ACC112 (cell line): Measurements from ENCODE around the gene ACKR2.
A peak's percentile ranks its signal among the peaks of the same experiment; 100 is the strongest.

Experiments used
- H2AFZ ChIP-seq: fragments of 200-600 bp; sonication (generic); one replicate; pipeline ENCODE4 v1.6.0; 2017; ENCODE audit warnings: antibody characterized with exemption, low read length; ENCODE audit not compliant: unreplicated experiment
- H3K27ac ChIP-seq: fragments of 200-600 bp; sonication (generic); 2 replicates; pipeline ENCODE4 v1.5.1; 2014; ENCODE audit warnings: low read depth, mild to moderate bottlenecking, antibody characterized with exemption, low read length, moderate library complexity
- H3K27me3 ChIP-seq: fragments of 200-600 bp; sonication (generic); 2 replicates; pipeline ENCODE4 v1.6.1; 2014; ENCODE audit warnings: mild to moderate bottlenecking, antibody characterized with exemption, low read length, moderate library complexity, mixed read lengths; ENCODE audit not compliant: insufficient read depth
- H3K36me3 ChIP-seq: fragments of 200-600 bp; sonication (generic); 2 replicates; pipeline ENCODE4 v1.6.1; 2016; ENCODE audit warnings: mild to moderate bottlenecking, antibody characterized with exemption, low read length, moderate library complexity, mixed read lengths; ENCODE audit not compliant: insufficient read depth
- H3K4me1 ChIP-seq: fragments of 200-600 bp; sonication (generic); one replicate; pipeline ENCODE4 v1.6.1; 2016; ENCODE audit warnings: low read length, mixed read lengths; ENCODE audit not compliant: insufficient read depth, unreplicated experiment, control insufficient read depth
- H3K4me3 ChIP-seq: fragments of 200-600 bp; sonication (generic); 2 replicates; pipeline ENCODE4 v1.5.1; 2014; ENCODE audit warnings: mild to moderate bottlenecking, low read depth, low read length
- H3K79me2 ChIP-seq: fragments of 200-600 bp; sonication (generic); one replicate; pipeline ENCODE4 v1.6.0; 2016; ENCODE audit warnings: low read length; ENCODE audit not compliant: control insufficient read depth, unreplicated experiment, insufficient read depth

Gene ACKR2

DNA sequence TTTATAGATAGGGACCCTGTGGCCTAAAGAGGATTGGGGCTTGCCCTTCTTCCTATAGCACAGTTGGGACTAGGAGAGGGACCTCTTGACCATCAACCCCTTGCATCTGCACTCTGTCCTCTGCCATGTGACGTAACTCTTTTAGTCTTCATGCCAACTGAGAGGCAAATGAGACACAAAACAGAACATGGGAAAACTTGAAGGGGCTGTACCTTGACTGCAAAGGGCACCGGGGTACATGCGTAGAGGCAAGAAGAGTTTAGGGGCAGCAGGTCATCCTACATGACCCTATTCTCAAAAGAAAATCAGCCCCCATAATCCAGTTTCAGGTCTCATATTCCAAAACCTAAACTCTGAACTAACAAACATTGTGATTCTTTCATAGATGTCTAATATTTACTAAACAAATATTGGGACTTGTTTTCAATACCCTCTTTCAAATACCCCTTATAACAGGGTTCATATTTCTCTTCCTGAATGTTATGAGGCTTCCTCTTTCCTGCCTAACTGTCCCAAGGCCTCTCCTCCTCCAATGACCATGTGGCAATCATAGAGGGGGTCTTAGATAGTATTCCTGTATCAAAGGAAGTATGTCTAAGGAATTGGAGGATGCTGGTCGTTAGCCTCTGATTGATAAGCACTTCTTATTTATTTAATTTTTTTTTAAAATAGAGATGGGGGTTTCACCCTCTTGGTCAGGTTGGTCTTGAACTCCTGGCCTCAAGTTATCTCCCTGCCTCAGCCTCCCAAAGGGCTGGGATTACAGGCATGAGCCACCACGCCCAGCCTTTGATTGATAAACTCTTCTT lies 20.6 kb downstream of the ACKR2 start:
- Histone ChIP-seq H3K4me1 (no peaks in the 10 kb centered on the region), H3K27ac (no peak overlapping the region), H3K27me3 (no peaks in the 10 kb centered on the region), H3K79me2 (no peaks in the 10 kb centered on the region), H3K36me3 (no peaks in the 10 kb centered on the region), H3K4me3 (no peak overlapping the region), H2AFZ (no peak overlapping the region)

DNA sequence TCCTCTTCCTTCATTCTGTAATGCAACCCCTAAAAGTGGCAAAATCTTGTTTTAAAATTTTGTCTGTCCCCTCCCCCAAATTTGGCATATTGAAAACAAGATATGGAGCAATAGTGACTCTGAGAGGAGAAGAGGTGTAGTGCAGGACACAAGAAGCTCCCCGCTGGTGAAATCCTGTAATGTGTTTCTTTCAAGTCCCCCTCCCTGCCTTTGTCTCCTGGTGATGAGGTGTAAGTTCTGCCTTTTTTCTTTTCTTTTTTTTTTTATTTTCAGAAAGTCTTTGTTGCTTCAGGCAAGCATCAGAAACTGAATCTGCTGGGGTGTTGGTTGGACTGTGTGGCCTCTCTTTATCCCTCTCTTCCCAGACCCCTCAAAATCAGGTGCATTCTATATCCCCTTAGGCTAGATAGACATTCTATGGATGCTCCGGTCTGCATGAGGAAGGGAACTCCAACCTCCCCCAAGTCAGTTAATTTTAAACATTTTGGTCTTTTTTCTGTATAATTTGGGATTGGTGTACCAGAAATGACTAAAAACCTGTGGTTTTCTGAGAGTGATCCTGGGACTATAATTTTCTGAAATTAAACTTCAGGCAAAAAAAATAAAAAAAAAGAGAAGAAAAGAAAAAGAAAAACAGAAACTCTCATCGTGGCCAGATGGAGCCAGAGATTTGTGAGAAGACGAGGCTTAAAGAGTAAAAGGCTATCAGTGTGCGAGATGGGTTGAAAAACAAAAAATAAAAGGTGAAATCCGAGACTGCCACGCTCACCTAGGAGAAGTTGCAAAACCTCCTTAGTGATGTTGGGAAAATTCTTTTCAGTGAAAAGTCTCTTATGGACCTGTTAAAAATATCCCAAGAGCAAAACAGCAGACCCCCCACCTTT lies 21.4 kb downstream of the ACKR2 start:
- H3K36me3 ChIP-seq = no peaks in the 10 kb centered on the region
- peak overlapping the region; percentile 0 for H2AFZ ChIP-seq
- H3K4me1 ChIP-seq = no peaks in the 10 kb centered on the region
- no peak overlapping the region for H3K27ac ChIP-seq
- H3K79me2 ChIP-seq = no peaks in the 10 kb centered on the region
- no peak overlapping the region for H3K4me3 ChIP-seq
- H3K27me3 ChIP-seq = no peaks in the 10 kb centered on the region

DNA sequence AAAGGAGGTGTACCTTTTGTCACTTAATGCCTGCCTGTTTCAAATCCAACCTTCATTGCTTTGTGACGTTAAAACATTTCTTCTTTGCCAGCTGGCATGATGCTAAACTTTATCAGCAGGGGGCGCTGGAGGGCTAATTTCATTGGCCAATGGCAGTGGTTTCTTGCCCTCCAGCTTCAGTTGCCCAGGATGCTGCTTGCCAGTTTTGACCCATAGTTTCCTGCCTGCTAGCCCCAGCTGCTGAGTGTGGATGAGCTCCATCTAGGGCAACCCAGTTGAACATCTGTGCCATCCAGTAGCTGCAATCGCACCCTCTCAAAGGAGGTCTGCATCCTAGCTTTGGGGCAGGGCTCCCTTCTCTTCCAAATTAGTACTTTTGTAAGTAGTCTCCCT lies 22.1 kb downstream of the ACKR2 start:
- no peak overlapping the region for H3K4me3 ChIP-seq
- no peaks in the 10 kb centered on the region for H3K27me3 ChIP-seq
- no peaks in the 10 kb centered on the region for H3K4me1 ChIP-seq
- H2AFZ ChIP-seq = peak overlapping the region; percentile 0
- H3K36me3 ChIP-seq = no peaks in the 10 kb centered on the region
- H3K79me2 ChIP-seq = no peaks in the 10 kb centered on the region
- H3K27ac ChIP-seq = no peak overlapping the region

DNA sequence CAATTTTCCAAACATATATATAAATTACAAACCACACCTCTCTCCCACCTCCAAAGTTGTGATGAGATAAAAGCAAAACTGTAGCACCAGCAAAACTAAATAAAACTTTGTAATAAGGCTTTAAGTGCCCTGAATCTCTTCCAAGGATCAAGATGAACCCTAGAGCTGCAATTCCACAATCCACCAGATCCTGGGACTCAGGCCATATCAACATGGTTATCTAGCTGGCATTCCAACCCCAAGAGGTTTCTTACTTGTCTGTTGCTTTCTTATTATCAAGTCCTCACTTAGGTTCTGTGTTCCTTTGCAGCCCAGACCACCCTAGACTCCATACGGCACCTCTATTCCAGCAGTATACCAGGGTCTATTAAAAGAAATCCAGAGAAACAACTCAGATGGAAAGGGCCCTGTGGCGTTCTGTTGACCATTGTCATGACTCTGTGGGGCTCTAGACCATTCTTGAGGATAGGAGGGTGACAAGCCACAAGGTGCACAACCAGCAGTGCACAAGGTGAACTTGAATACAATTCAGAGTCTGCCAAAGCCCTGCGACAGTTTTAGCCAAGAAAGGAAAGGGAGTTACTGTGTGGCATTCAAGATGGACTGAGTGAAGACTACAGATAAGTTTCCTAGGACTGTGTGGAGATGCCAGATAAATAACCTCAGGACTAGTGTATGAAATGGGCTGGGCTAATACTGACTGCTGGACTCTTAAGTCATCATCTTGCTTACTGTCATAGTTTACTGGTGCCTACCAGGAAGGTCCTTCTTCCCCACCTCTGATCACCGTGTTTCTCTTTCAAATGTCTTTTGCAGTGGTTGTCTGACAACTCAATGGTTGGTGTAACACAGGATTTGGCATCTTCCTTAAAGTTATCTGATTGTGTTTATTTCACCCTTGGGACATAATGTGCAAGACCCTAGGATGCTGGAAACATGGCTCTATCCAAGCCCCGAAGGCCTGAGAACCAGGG lies 27.2 kb downstream of the ACKR2 start:
- Histone ChIP-seq H2AFZ (no peak overlapping the region), H3K4me3 (no peak overlapping the region), H3K36me3 (no peaks in the 10 kb centered on the region), H3K79me2 (no peaks in the 10 kb centered on the region), H3K27me3 (no peaks in the 10 kb centered on the region), H3K4me1 (no peaks in the 10 kb centered on the region), H3K27ac (no peak overlapping the region)

DNA sequence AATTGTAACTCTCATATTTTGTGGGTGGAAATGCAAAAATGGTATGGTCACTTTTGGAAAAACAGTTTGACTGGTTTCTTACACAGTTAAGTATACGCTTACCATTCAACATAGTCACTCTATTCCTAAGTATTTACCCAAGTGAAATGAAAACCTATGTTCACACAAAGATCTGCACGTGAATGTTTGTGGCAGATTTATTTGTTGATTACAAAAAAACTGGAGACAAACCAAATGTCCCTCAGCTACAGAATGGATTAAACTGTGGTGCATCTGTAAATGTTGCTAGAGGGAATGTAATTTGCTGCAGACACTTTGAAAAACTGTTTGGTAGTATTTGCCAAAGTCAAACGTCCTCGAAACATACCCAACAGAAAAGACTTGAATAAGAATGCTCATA lies 29.3 kb downstream of the ACKR2 start:
- no peak overlapping the region for H2AFZ ChIP-seq
- no peaks in the 10 kb centered on the region for H3K36me3 ChIP-seq
- no peaks in the 10 kb centered on the region for H3K79me2 ChIP-seq
- H3K4me1 ChIP-seq = no peaks in the 10 kb centered on the region
- no peak overlapping the region for H3K27ac ChIP-seq
- no peaks in the 10 kb centered on the region for H3K27me3 ChIP-seq
- H3K4me3 ChIP-seq = no peak overlapping the region

DNA sequence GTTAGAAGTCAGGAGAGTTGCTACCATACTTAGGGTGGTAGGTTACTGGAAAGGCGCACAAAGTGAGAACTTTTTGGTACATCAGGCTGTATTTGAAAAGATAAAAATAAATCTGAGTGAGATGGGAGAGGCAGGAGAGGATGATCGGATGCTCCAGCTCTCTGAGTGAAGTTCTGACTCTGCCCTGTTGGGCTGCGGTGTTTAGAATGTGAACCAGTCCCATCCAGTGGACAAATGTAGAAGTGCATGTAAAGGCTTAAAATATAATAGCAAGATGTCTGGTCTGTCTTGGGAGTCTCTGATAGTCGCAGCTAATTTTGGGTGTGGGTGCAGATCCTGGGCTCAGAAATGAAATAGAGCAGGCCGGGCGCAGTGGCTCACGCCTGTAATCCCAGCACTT lies 30.4 kb downstream of the ACKR2 start:
- H2AFZ ChIP-seq = peak overlapping the region; percentile 67
- no peak overlapping the region for H3K27ac ChIP-seq
- peak overlapping the region; percentile 54 for H3K4me3 ChIP-seq
- no peaks in the 10 kb centered on the region for H3K27me3 ChIP-seq
- no peaks in the 10 kb centered on the region for H3K4me1 ChIP-seq
- no peaks in the 10 kb centered on the region for H3K36me3 ChIP-seq
- no peaks in the 10 kb centered on the region for H3K79me2 ChIP-seq

DNA sequence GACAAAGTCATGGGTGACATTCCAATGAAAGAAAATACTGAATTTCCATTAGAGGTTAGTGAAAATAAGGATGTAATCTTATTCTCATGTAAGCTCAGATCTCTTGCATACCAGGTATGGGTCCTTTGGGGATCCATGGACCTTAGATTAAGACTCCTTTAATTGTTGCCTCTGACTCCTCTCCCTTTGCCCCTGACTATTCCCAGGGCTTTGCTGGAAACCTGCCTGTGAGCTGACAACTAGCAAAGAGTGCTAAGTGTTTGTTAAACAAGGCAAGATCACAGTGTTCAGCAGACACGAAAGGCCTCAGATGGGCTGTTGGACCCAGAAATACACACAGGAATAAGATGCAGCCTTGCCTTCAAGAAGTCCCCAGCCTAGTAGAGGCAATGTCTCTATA lies 32.1 kb downstream of the ACKR2 start:
- Histone ChIP-seq H3K36me3 (no peaks in the 10 kb centered on the region), H3K79me2 (no peaks in the 10 kb centered on the region), H3K4me1 (no peaks in the 10 kb centered on the region), H3K27me3 (no peaks in the 10 kb centered on the region), H3K4me3 (no peak overlapping the region), H2AFZ (no peak overlapping the region), H3K27ac (no peak overlapping the region)

DNA sequence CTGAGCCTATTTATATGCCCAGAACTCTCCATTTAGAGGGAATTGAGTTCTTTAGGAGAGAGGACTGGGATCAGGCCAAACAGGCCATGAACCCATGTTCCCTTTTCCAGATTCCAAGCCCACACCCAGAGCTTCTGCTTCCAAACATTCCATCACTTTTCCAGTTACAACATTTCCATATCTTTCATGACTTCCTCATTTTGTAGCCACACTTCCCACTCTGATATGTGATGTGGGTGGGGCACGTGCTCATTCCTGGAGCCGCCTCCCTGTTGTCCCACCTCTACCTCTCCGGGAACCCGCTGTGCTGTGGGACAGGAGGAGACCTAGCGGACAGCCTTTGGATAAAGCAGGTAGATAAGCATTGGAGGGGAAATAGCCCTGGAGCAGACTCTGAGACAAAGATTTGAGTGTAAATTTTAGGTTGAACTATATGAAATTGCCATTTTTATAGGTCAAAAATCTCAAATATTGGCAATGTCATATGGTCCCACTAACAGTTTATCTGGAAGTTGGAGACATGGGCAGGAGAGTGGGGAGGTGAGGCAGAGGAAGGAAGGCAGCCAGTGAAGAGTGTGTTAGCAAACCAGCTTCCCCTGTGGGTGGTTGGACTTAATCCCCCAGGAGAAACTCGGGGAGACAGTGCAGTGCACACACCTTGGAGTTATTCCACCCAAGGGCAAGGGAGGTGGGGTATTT lies 34.6 kb downstream of the ACKR2 start:
- Histone ChIP-seq H3K79me2 (no peaks in the 10 kb centered on the region), H3K27me3 (no peaks in the 10 kb centered on the region), H3K4me3 (no peak overlapping the region), H3K27ac (no peak overlapping the region), H3K4me1 (no peaks in the 10 kb centered on the region), H2AFZ (no peak overlapping the region), H3K36me3 (no peaks in the 10 kb centered on the region)

DNA sequence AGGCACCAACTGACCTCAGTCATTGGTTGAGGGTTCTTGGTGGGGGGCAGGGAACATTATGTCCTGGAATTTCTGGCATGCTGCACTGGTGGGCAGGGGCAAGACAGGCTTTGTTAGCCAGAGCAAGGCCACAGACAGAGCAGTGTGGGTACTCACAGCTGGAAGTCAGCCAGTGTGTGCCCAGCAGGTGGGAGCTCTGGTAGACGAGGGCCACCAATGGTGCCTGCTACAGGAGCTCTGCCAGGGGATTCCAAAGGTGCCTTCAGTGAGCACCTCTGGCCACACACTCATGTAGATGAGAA lies 35.1 kb downstream of the ACKR2 start:
- H3K27me3 ChIP-seq = no peaks in the 10 kb centered on the region
- H3K36me3 ChIP-seq = no peaks in the 10 kb centered on the region
- H3K4me1 ChIP-seq = no peaks in the 10 kb centered on the region
- H3K79me2 ChIP-seq = no peaks in the 10 kb centered on the region
- H3K27ac ChIP-seq = no peak overlapping the region
- no peak overlapping the region for H2AFZ ChIP-seq
- H3K4me3 ChIP-seq = no peak overlapping the region

DNA sequence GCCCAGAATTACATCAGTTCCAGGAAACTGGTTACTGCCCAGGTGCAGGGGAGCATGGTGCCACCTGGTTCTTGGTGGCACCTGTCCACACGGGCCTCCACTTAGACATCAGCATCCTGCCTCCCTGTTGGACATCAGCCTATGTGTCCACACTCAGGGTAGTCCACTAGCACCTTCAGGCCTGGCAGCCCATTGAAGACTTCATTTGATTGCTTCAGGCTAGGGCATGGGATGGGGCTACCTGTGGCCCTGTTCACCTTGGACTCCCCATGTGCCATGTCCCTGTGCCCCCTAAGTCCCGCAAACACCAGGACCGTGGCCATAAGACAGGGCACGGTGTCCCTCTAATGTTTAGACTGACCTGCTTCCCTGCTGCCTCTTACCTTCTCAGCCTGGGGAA lies 35.6 kb downstream of the ACKR2 start:
- no peak overlapping the region for H3K27ac ChIP-seq
- no peaks in the 10 kb centered on the region for H3K36me3 ChIP-seq
- no peak overlapping the region for H2AFZ ChIP-seq
- H3K27me3 ChIP-seq = no peaks in the 10 kb centered on the region
- no peak overlapping the region for H3K4me3 ChIP-seq
- H3K4me1 ChIP-seq = no peaks in the 10 kb centered on the region
- no peaks in the 10 kb centered on the region for H3K79me2 ChIP-seq
